Testis (tissue), 3 donors: ENCODE data around the gene APLF. TPM values are rescaled to one million over a fixed set of nuclear protein-coding genes. Genes with fewer than 3 reads are reported as not detected.
"Not testable (repeated sequence)": the region's sequence is repeated elsewhere in the genome, so short reads cannot be mapped to it uniquely, and the experiment has no call there.

Source experiments
- DNase-seq: peaks from one replicate; pipeline ENCODE4 v3.0.0-alpha.2; 2019
- H3K27ac ChIP-seq, 2 donors: fragments of 200-600 bp; sonication (generic); one replicate each; pipeline ENCODE4 v1.5.1; 2019
- H3K27me3 ChIP-seq: fragments of 200-600 bp; sonication (generic); one replicate; pipeline ENCODE4 v1.5.1; 2019
- H3K36me3 ChIP-seq: fragments of 200-600 bp; sonication (generic); one replicate; pipeline ENCODE4 v1.5.1; 2017; ENCODE audit warnings: low read depth; ENCODE audit errors: missing control alignments
- H3K4me1 ChIP-seq: fragments of 200-600 bp; sonication (generic); one replicate; pipeline ENCODE4 v1.5.1; 2019
- H3K4me3 ChIP-seq, 2 donors: fragments of 200-600 bp; sonication (generic); one replicate each; pipeline ENCODE4 v1.5.1; 2017 to 2019
- H3K9me3 ChIP-seq: fragments of 200-600 bp; sonication (generic); one replicate; pipeline ENCODE4 v1.5.1; 2017
- POLR2A ChIP-seq: fragments of 450-650 bp; IDR thresholded peaks from one replicate; pipeline ENCODE4 v1.6.1; 2017; ENCODE audit warnings: antibody characterized with exemption, mild to moderate bottlenecking, moderate library complexity
- WGBS, 2 donors: methylation state at CpG; one replicate each; pipeline ENCODE4 v1.1.5; 2018; 5-methylcytosine and 5-hydroxymethylcytosine counted together
- intact Hi-C: fragments of 100-400 bp; cut with DNase I; formaldehyde crosslinking; loops from one replicate; pipeline ENCODE4 v1.15.1; 2023; ENCODE audit warnings: low total_unique reads
- polyA plus RNA-seq: library from polyadenylated mRNA; stranded (reverse); fragments of 350-450 nt; fragmentation: Illumina TruSeq; extraction: RNeasy Lipid Tissue Mini Kit (QIAGEN cat#74804); gene quantifications from one replicate; pipeline ENCODE4 v1.2.3, GENCODE V29; 2014; ENCODE audit warnings: low read depth, low replicate concordance; ENCODE audit not compliant: insufficient read depth
- total RNA-seq, 2 donors: library from RNA; depleted of rRNA; stranded (reverse); fragments of >200 nt; gene quantifications; one replicate each; pipeline ENCODE4 v1.2.3, GENCODE V29; 2016
- TF ChIP-seq, protein P1 (sequence below), 3 experiments: fragments of 450-650 bp in 2 of 3; fragments of 200-600 bp in 1 of 3; sonication (generic) in 1 of 3; IDR thresholded peaks; one replicate each; pipeline ENCODE4 v1.5.1; 2016 to 2019; ENCODE audit warnings: antibody characterized with exemption in 3 of 3, mild to moderate bottlenecking in 2 of 3, moderate library complexity in 1 of 3

The APLF gene
- total and polyA plus RNA-seq, 3 donors from 2014 or later: 6.6 to 21.7 (median 14.7) TPM

DNA sequence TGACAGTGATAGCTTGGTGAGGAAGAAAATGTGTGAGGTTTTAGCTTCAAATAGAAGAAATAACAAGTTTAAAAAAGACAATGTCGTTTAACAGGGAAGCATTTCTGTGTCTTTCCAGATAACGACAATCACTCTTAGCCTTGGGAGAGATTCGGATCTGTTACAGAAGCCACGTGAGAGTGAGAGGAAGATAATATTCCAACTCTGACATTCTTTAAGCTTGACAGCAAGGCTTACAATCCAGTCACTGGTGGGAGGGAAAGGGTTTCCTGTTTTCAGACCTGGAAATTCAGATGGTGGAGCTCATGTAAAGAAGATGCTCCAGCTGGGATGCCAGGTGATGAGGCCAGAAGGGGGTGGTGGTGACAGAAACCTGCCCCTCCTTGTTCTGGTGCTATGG is 31.1 kb upstream of the APLF start:
- TF ChIP-seq, protein P1, sequence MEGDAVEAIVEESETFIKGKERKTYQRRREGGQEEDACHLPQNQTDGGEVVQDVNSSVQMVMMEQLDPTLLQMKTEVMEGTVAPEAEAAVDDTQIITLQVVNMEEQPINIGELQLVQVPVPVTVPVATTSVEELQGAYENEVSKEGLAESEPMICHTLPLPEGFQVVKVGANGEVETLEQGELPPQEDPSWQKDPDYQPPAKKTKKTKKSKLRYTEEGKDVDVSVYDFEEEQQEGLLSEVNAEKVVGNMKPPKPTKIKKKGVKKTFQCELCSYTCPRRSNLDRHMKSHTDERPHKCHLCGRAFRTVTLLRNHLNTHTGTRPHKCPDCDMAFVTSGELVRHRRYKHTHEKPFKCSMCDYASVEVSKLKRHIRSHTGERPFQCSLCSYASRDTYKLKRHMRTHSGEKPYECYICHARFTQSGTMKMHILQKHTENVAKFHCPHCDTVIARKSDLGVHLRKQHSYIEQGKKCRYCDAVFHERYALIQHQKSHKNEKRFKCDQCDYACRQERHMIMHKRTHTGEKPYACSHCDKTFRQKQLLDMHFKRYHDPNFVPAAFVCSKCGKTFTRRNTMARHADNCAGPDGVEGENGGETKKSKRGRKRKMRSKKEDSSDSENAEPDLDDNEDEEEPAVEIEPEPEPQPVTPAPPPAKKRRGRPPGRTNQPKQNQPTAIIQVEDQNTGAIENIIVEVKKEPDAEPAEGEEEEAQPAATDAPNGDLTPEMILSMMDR (IDR thresholded peaks at IDR 0.05): no peak
- TF ChIP-seq POLR2A: no peak
- Histone ChIP-seq H3K27ac (peak overlapping the region; percentile 67 to 77), H3K36me3 (no peaks in the 10 kb centered on the region), H3K9me3 (no peaks in the 10 kb centered on the region), H3K4me3 (no peak overlapping the region), H3K4me1 (peaks cover 22% of the 10 kb centered on the region), H3K27me3 (no peaks in the 10 kb centered on the region)
- WGBS, 2 donors: 28 to 29% methylated on average over 4 of the region's 4 CpGs
- DNase-seq: no peak
- intact Hi-C loops: loop anchor here (10.0 kb wide), 1 partner anchor 71 kb away; the partner anchor contains the start of gene PLEK

DNA sequence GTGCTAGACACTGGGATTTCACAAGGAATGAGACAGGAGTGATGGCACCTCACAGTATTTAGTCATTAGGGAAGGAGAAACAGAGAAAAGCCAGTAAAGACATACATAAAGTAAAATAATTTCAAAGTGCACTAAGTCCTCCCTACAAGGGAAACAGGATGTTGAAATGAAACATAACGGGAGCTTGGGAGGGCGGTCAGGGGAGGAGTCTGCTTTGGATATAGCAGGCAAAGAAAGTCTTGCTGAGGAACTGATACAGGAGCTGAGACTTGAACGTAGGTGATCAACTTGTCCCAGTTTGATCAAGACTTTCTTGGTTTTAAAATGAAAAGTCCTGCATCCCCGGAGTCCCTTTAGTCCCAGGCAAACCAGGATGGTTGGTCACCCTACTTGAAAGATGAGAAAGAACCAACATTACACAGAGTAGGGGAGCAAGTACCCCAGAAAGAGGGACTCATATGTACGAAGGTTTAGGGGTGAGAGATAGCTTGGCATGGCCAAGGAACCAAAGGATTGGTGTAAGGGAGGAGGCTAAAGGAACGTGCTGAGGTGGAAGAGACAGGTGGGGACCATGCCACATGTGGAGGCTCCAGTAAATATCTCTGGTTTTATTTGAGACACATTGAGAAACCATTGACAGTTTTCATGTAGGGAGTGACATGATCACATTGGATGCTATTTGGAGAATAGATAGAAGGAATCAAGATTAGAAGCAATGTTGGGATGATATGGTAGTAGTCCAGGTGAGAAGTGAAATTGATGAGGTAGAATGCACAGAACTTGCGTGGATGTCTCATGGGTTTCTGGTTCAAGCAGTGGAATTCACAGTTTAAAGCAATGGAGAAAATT is 28.7 kb upstream of the APLF start:
- DNase-seq: no peak
- H3K36me3 ChIP-seq: no peaks in the 10 kb centered on the region
- WGBS, 2 donors: 61 to 73% methylated on average over 7 of the region's 7 CpGs
- peaks cover 24% of the 10 kb centered on the region for H3K4me1 ChIP-seq
- H3K9me3 ChIP-seq: no peaks in the 10 kb centered on the region
- TF ChIP-seq, protein P1 (IDR thresholded peaks at IDR 0.05): no peak
- TF ChIP-seq POLR2A: no peak
- intact Hi-C loops: loop anchor here (10.0 kb wide), 1 partner anchor 74 kb away; the partner anchor contains the start of gene PLEK
- H3K27ac ChIP-seq: no peak overlapping the region
- H3K27me3 ChIP-seq: no peaks in the 10 kb centered on the region
- no peak overlapping the region for H3K4me3 ChIP-seq

DNA sequence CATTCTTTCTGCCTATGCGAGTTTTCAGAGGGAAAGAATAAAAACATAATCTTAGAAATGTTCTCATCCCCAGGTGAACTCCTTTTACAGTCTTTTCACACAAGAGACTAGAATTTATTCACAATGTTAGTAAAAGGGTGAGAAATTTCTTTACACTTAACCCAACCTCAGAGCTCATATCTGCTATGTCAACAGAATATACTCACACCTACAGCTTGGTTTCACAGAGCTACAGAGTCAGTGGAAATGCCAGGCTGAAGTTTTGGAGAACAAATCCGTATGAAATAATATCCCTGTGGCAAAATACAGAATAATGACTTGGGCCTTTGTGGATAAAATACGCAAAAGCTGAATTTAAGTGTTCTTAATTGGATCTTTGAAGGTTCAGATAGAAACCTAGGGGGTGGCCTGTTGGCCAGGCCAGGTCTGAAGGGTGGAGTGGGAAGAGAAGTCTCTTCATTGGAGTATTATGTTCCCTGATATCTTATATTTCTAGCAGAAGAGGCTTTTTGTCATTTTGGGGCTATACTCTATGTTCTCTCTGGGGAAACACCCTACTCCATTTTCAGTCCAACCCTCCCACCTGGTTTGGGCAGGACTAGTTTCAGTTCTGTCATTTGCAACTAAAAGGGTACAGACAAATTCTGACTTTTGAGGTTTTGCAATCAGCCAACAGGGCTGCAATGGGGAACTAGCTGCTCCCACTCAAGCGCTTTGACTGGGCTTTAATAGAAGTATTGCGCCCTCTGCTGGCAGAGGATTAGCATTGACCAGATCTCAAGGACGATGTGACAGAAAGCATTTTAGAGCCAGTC is 26.0 kb upstream of the APLF start:
- intact Hi-C loops: no loop called here
- WGBS, 2 donors: 39 to 45% methylated on average over 6 of the region's 6 CpGs
- no peak overlapping the region for H3K27ac ChIP-seq

DNA sequence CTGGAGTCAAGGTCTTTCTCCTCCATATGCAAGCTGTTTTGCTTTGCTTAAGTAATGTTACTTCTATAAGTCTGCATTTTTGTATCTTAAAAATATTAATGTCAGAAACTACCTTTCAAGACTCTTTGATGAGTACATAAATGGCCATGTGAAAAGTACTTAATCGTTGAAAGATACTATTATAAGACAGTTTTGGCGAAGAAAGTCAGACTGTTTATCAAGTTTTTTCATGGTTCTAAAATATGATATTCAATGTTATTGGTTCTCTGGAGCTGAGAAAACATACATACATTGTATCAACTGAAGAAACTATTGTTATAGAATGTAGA is 25.4 kb upstream of the APLF start:
- H3K27me3 ChIP-seq: no peaks in the 10 kb centered on the region
- WGBS, 2 donors: 70 to 72% methylated on average over 2 of the region's 2 CpGs
- H3K9me3 ChIP-seq: no peaks in the 10 kb centered on the region
- no peak for DNase-seq
- H3K27ac ChIP-seq: no peak overlapping the region
- intact Hi-C loops: no loop called here
- peaks cover 4% of the 10 kb centered on the region for H3K4me1 ChIP-seq
- no peak overlapping the region for H3K4me3 ChIP-seq
- no peak for TF ChIP-seq POLR2A
- TF ChIP-seq, protein P1 (IDR thresholded peaks at IDR 0.05): no peak
- H3K36me3 ChIP-seq: no peaks in the 10 kb centered on the region

More for the DNA sequence above, 26.0 kb upstream of the APLF start:
- H3K9me3 ChIP-seq: no peaks in the 10 kb centered on the region
- DNase-seq: peak; percentile 93
- no peak overlapping the region for H3K4me3 ChIP-seq
- H3K36me3 ChIP-seq: no peaks in the 10 kb centered on the region
- no peak for TF ChIP-seq POLR2A
- TF ChIP-seq, protein P1 (IDR thresholded peaks at IDR 0.05): peak; percentile 88 to 96 (median 95)
- no peaks in the 10 kb centered on the region for H3K27me3 ChIP-seq
- peaks cover 10% of the 10 kb centered on the region for H3K4me1 ChIP-seq

DNA sequence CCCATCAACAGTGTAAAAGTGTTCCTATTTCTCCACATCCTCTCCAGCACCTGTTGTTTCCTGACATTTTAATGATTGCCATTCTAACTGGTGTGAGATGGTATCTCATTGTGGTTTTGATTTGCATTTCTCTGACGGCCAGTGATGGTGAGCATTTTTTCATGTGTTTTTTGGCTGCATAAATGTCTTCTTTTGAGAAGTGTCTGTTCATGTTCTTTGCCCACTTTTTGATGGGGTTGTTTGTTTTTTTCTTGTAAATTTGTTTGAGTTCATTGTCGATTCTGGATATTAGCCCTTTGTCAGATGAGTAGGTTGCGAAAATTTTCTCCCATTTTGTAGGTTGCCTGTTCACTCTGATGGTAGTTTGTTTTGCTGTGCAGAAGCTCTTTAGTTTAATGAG is 21.0 kb upstream of the APLF start:
- H3K4me3 ChIP-seq, H3K36me3 ChIP-seq, H3K27ac ChIP-seq, H3K27me3 ChIP-seq, intact Hi-C loops, H3K9me3 ChIP-seq, DNase-seq, H3K4me1 ChIP-seq: not testable (repeated sequence)
- 54 to 71% methylated on average over 3 of the region's 3 CpGs for WGBS, 2 donors
